ENCODE data around the gene ATP13A5. TPM values are rescaled to one million over a fixed set of nuclear protein-coding genes. Genes with fewer than 3 reads are reported as not detected.

ATP13A5 gene
- total and polyA plus RNA-seq, 8 donors, result 0.55 to 2.0 TPM; not detected in 6

GRCh38 chr3:193347521-193348501 is 30.7 kb downstream of the ATP13A5 start:
- TF ChIP-seq POLR2A (IDR thresholded peaks at IDR 0.05), result no peak
- peak in 1 of 2 donors; percentile 35 for DNase-seq
- H3K36me3 ChIP-seq, result no peaks in the 10 kb centered on the region
- no peaks in the 10 kb centered on the region for H3K27me3 ChIP-seq
- H3K9me3 ChIP-seq, result no peaks in the 10 kb centered on the region
- intact Hi-C loops (cut with DNase I; ENCODE audit: low total_unique reads), result no loop called here
- H3K4me1 ChIP-seq, result no peaks in the 10 kb centered on the region
- no peak overlapping the region for H3K27ac ChIP-seq
- 37 to 44% (median 39%) methylated on average over 11 of the region's 11 CpGs for WGBS, 5 donors
- H3K4me3 ChIP-seq, result no peak overlapping the region

- 78 to 83% (median 80%) methylated on average over 4 of the region's 4 CpGs for WGBS, 5 donors
- H3K9me3 ChIP-seq, result no peaks in the 10 kb centered on the region
- no peak for DNase-seq
- no peaks in the 10 kb centered on the region for H3K4me1 ChIP-seq
- TF ChIP-seq EP300 (IDR thresholded peaks at IDR 0.05), result no peak
- TF ChIP-seq CTCF (IDR thresholded peaks at IDR 0.05), result no peak
- no peak for TF ChIP-seq POLR2AphosphoS5 (IDR thresholded peaks at IDR 0.05)
- no peak for TF ChIP-seq POLR2A (IDR thresholded peaks at IDR 0.05)
- no peak overlapping the region for H3K4me3 ChIP-seq
- H3K27me3 ChIP-seq, result no peaks in the 10 kb centered on the region
- no peak overlapping the region for H3K27ac ChIP-seq
- H3K36me3 ChIP-seq, result no peaks in the 10 kb centered on the region
- intact Hi-C loops (cut with DNase I; ENCODE audit: low total_unique reads), result no loop called here
Observed at GRCh38 chr3:193346259-193346658, 32.3 kb downstream of the ATP13A5 start.

DNA sequence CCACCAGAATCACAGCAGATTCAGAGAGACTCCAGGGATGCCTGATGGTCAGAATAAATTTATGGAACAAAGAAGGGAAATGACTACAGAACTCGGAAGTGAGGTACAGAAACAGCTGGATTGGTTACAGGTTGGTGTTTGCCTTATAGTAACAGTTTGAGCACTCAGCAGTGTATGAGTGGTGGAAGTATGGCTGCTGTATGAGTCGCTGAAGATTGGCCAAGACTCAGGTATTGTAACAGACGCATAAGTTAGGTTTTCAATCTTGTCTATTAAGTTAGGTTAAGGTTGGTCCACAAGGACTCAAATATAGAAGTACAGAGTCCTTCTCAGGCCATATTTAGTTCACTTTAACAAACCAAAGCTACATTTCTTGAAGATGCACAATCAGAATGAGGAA is 33.1 kb downstream of the ATP13A5 start:
- TF ChIP-seq CTCF (IDR thresholded peaks at IDR 0.05) (no peak), POLR2AphosphoS5 (IDR thresholded peaks at IDR 0.05) (no peak), EP300 (IDR thresholded peaks at IDR 0.05) (no peak), POLR2A (IDR thresholded peaks at IDR 0.05) (no peak)
- intact Hi-C loops (cut with DNase I; ENCODE audit: low total_unique reads), result no loop called here
- no peaks in the 10 kb centered on the region for H3K4me1 ChIP-seq
- no peaks in the 10 kb centered on the region for H3K36me3 ChIP-seq
- H3K4me3 ChIP-seq, result no peak overlapping the region
- H3K27ac ChIP-seq, result no peak overlapping the region
- no peaks in the 10 kb centered on the region for H3K9me3 ChIP-seq
- 70 to 88% (median 84%) methylated on average over 3 of the region's 3 CpGs for WGBS, 5 donors
- no peaks in the 10 kb centered on the region for H3K27me3 ChIP-seq
- DNase-seq, result no peak

DNA sequence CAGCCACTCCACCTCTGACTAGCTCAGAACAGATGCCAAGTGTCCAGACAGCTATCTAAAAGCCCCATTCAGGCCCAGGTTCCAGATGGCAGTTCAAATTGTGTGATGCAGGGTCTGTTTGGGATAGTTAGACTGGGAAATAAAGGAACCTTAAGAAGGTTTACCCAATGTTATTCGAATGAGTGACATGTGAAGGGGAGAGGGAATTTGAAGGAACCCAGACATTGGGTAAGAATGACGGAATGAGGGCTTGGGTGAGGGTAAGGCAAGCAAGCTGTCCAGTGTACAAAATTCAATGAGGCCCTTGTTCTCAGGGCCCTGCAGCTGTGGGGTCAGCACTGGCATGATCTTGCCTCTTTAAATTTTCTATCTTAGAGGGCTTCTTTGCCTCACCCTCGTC is 34.1 kb downstream of the ATP13A5 start:
- intact Hi-C loops (cut with DNase I; ENCODE audit: low total_unique reads), result no loop called here
- H3K27ac ChIP-seq, result no peak overlapping the region
- 48 to 64% (median 56%) methylated on average over 3 of the region's 3 CpGs for WGBS, 5 donors
- H3K4me3 ChIP-seq, result no peak overlapping the region
- H3K4me1 ChIP-seq, result no peaks in the 10 kb centered on the region
- no peaks in the 10 kb centered on the region for H3K36me3 ChIP-seq
- DNase-seq, result peak in 1 of 2 donors; percentile 7
- H3K27me3 ChIP-seq, result no peaks in the 10 kb centered on the region
- H3K9me3 ChIP-seq, result no peaks in the 10 kb centered on the region
- TF ChIP-seq POLR2AphosphoS5 (IDR thresholded peaks at IDR 0.05) (no peak), POLR2A (IDR thresholded peaks at IDR 0.05) (no peak), CTCF (IDR thresholded peaks at IDR 0.05) (no peak), EP300 (IDR thresholded peaks at IDR 0.05) (no peak)

GRCh38 chr3:193343726-193344222 is 34.8 kb downstream of the ATP13A5 start:
- no peak overlapping the region for H3K27ac ChIP-seq
- no peaks in the 10 kb centered on the region for H3K4me1 ChIP-seq
- 91 to 98% (median 93%) methylated on average over 4 of the region's 4 CpGs for WGBS, 5 donors
- H3K27me3 ChIP-seq, result no peaks in the 10 kb centered on the region
- DNase-seq, result no peak
- intact Hi-C loops (cut with DNase I; ENCODE audit: low total_unique reads), result no loop called here
- TF ChIP-seq EP300 (IDR thresholded peaks at IDR 0.05) (no peak), POLR2A (IDR thresholded peaks at IDR 0.05) (no peak), POLR2AphosphoS5 (IDR thresholded peaks at IDR 0.05) (no peak), CTCF (IDR thresholded peaks at IDR 0.05) (no peak)
- no peaks in the 10 kb centered on the region for H3K9me3 ChIP-seq
- no peaks in the 10 kb centered on the region for H3K36me3 ChIP-seq
- no peak overlapping the region for H3K4me3 ChIP-seq
